22Rv1 (cell line): ENCODE measurements around the gene ZMYM2.

Experiments
- CTCF ChIP-seq: fragments of 450-650 bp; IDR thresholded peaks from 2 replicates; pipeline ENCODE4 v1.5.1; 2017; ENCODE audit warnings: mild to moderate bottlenecking
- ZFX ChIP-seq: fragments of 450-650 bp; IDR thresholded peaks from 2 replicates; pipeline ENCODE4 v1.6.1; 2017; ENCODE audit warnings: antibody characterized with exemption, borderline replicate concordance

GRCh38 chr13:19910336-19911072 is 48.0 kb upstream of the ZMYM2 start:
- TF ChIP-seq CTCF (no peak), ZFX (no peak)
